HL-60 (cell line): ENCODE results near the gene NINJ1.

Experiments used
- CTCF ChIP-seq: IDR thresholded peaks from one replicate; pipeline ENCODE4 v1.5.1; 2011; ENCODE audit warnings: low read length, control low read depth, inconsistent platforms; ENCODE audit not compliant: insufficient read depth
- POLR2AphosphoS5 ChIP-seq: IDR thresholded peaks from 2 replicates; pipeline ENCODE4 v1.6.1; 2012; ENCODE audit warnings: low read depth

- TF ChIP-seq CTCF (no peak), POLR2AphosphoS5 (no peak)
Measured at GRCh38 chr9:93132287-93132927, 1.6 kb downstream of the NINJ1 start.
